Tibial nerve (tissue), 4 donors: ENCODE data around the gene TUT4. TPM values are rescaled to one million over a fixed set of nuclear protein-coding genes. Genes with fewer than 3 reads are reported as not detected.

Experiments used
- DNase-seq, 2 donors: peaks; one replicate each; pipeline ENCODE4 v3.0.0-alpha.2; 2019; ENCODE audit warnings: low spot score in 2 of 2
- H3K27ac ChIP-seq, 4 donors: fragments of 200-600 bp; sonication (generic) in 3 of 4; one replicate each; pipeline ENCODE4 v1.5.1; 2017 to 2019; ENCODE audit warnings: mild to moderate bottlenecking in 1 of 4
- H3K27me3 ChIP-seq, 2 donors: fragments of 200-600 bp; sonication (generic) in 1 of 2; one replicate each; pipeline versions ENCODE4 v1.5.1 to v1.6.0; 2017 to 2019
- H3K36me3 ChIP-seq, 3 donors: fragments of 200-600 bp; sonication (generic); one replicate each; pipeline ENCODE4 v1.5.1; 2018 to 2019
- H3K4me1 ChIP-seq, 4 donors: fragments of 200-600 bp; sonication (generic) in 3 of 4; one replicate each; pipeline ENCODE4 v1.5.1; 2017 to 2019
- H3K4me3 ChIP-seq, 4 donors: fragments of 200-600 bp; sonication (generic) in 3 of 4; one replicate each; pipeline ENCODE4 v1.5.1; 2017 to 2019; ENCODE audit warnings: mild to moderate bottlenecking in 1 of 4, moderate library complexity in 1 of 4
- H3K9me3 ChIP-seq, 4 donors: fragments of 200-600 bp; sonication (generic) in 3 of 4; one replicate each; pipeline ENCODE4 v1.5.1; 2017 to 2019
- CTCF ChIP-seq, 5 experiments: fragments of 200-600 bp in 3 of 5; fragments of 450-650 bp in 2 of 5; sonication (generic) in 3 of 5; IDR thresholded peaks; one replicate each; pipeline ENCODE4 v1.5.1; 2016 to 2019; ENCODE audit warnings: antibody characterized with exemption in 5 of 5, mild to moderate bottlenecking in 3 of 5, moderate library complexity in 2 of 5
- EP300 ChIP-seq, 2 donors: sonication (generic); formaldehyde crosslinking; IDR thresholded peaks; one replicate each; pipeline ENCODE4 v1.6.1; 2017; ENCODE audit warnings: antibody characterized with exemption in 2 of 2, mild to moderate bottlenecking in 1 of 2
- POLR2A ChIP-seq, 2 donors: fragments of 450-650 bp; IDR thresholded peaks; one replicate each; pipeline ENCODE4 v1.6.1; 2017; ENCODE audit warnings: antibody characterized with exemption in 2 of 2, mild to moderate bottlenecking in 2 of 2, moderate library complexity in 2 of 2
- WGBS, 2 donors: methylation state at CpG; one replicate each; pipeline ENCODE4 v1.1.5; 2018; 5-methylcytosine and 5-hydroxymethylcytosine counted together
- total RNA-seq, 4 donors: library from RNA; depleted of rRNA; stranded (reverse); fragments of >200 nt; gene quantifications; one replicate each; pipeline ENCODE4 v1.1.0, GENCODE V29; 2016

The TUT4 gene
- total RNA-seq, 4 donors from 2014 or later, result 78.1 to 127 (median 82.3) TPM

DNA sequence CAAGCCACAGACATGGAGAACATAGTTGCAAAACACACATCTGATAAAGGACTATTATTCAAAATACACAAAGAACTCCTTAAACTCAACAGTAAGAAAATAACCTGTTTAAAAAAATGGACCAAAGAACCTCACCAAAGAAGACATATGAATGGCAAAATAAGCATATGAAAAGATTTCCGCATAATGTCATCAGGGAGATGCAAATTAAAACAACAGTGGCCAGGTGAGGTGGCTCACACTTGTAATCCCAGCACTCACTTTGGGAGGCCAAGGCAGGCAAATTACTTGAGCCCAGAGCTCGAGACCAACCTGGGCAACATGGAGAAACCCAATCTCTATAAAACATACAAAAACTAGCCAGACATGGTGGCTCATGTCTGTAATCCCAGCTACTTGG is 98.1 kb downstream of the TUT4 start:
- TF ChIP-seq POLR2A (IDR thresholded peaks at IDR 0.05), result no peak
- TF ChIP-seq CTCF (IDR thresholded peaks at IDR 0.05), result no peak
- TF ChIP-seq EP300 (IDR thresholded peaks at IDR 0.05), result no peak
- Histone ChIP-seq H3K27ac (no peak overlapping the region), H3K4me1 (no peaks in the 10 kb centered on the region), H3K36me3 (peaks cover 0 to 65% (median 0%) of the 10 kb centered on the region in 3 donors), H3K4me3 (no peak overlapping the region), H3K9me3 (no peaks in the 10 kb centered on the region), H3K27me3 (no peaks in the 10 kb centered on the region)
- DNase-seq, result no peak
- WGBS, 2 donors, result 96 to 100% methylated on average over 2 of the region's 2 CpGs

- no peak for DNase-seq
- Histone ChIP-seq H3K36me3 (peaks cover 0 to 58% (median 0%) of the 10 kb centered on the region in 3 donors), H3K4me3 (no peak overlapping the region), H3K27ac (no peak overlapping the region), H3K9me3 (no peaks in the 10 kb centered on the region), H3K27me3 (no peaks in the 10 kb centered on the region), H3K4me1 (no peaks in the 10 kb centered on the region)
- TF ChIP-seq EP300 (IDR thresholded peaks at IDR 0.05) (no peak), POLR2A (IDR thresholded peaks at IDR 0.05) (no peak), CTCF (IDR thresholded peaks at IDR 0.05) (no peak)
- WGBS, 2 donors, result 91 to 97% methylated on average over 1 of the region's 1 CpG
These were observed 98.8 kb downstream of the TUT4 start for GRCh38 chr1:52454127-52454526.

GRCh38 chr1:52444463-52444862 is 108.4 kb downstream of the TUT4 start:
- TF ChIP-seq CTCF (IDR thresholded peaks at IDR 0.05) (no peak), EP300 (IDR thresholded peaks at IDR 0.05) (no peak), POLR2A (IDR thresholded peaks at IDR 0.05) (no peak)
- H3K27me3 ChIP-seq, result no peaks in the 10 kb centered on the region
- H3K4me1 ChIP-seq, result no peaks in the 10 kb centered on the region
- DNase-seq, result no peak
- no peaks in the 10 kb centered on the region for H3K9me3 ChIP-seq
- H3K27ac ChIP-seq, result no peak overlapping the region
- 77 to 82% methylated on average over 2 of the region's 2 CpGs for WGBS, 2 donors
- H3K4me3 ChIP-seq, result no peak overlapping the region
- peaks cover 0 to 54% (median 2%) of the 10 kb centered on the region in 3 donors for H3K36me3 ChIP-seq

- no peaks in the 10 kb centered on the region for H3K4me1 ChIP-seq
- 89 to 92% methylated on average over 4 of the region's 4 CpGs for WGBS, 2 donors
- DNase-seq, result no peak
- peaks cover 0 to 65% (median 2%) of the 10 kb centered on the region in 3 donors for H3K36me3 ChIP-seq
- no peak overlapping the region for H3K4me3 ChIP-seq
- no peaks in the 10 kb centered on the region for H3K27me3 ChIP-seq
- no peak for TF ChIP-seq CTCF (IDR thresholded peaks at IDR 0.05)
- TF ChIP-seq POLR2A (IDR thresholded peaks at IDR 0.05), result no peak
- TF ChIP-seq EP300 (IDR thresholded peaks at IDR 0.05), result no peak
- H3K9me3 ChIP-seq, result no peaks in the 10 kb centered on the region
- H3K27ac ChIP-seq, result no peak overlapping the region
These were observed 112.9 kb downstream of the TUT4 start for GRCh38 chr1:52439976-52440375.

DNA sequence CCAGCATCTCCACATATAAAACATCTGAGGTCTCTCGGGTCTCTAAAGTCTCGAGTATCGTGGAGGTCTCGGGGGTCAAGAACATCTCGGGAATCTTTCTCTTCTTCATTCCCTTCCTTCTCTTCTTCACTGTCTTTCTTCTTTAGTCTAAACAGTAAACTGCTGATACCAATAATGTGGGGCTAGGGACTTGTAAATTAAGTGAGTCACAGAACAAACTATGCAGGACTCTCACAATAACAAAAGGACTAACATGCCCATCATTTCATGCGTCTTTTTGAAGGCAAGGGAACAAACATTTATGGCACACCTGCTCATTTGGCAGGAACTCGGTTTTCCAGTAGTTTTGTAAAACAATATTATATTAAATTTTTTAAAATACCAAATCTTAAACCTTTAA is 116.1 kb downstream of the TUT4 start:
- no peaks in the 10 kb centered on the region for H3K9me3 ChIP-seq
- H3K36me3 ChIP-seq, result peaks cover 0 to 68% (median 2%) of the 10 kb centered on the region in 3 donors
- no peaks in the 10 kb centered on the region for H3K4me1 ChIP-seq
- no peaks in the 10 kb centered on the region for H3K27me3 ChIP-seq
- 84 to 87% methylated on average over 7 of the region's 7 CpGs for WGBS, 2 donors
- TF ChIP-seq POLR2A (IDR thresholded peaks at IDR 0.05) (no peak), CTCF (IDR thresholded peaks at IDR 0.05) (no peak), EP300 (IDR thresholded peaks at IDR 0.05) (no peak)
- H3K27ac ChIP-seq, result no peak overlapping the region
- no peak overlapping the region for H3K4me3 ChIP-seq
- no peak for DNase-seq
